C4-2B (cell line): ENCODE results near the gene RHOA.
"Not testable (repeated sequence)": the region's sequence is repeated elsewhere in the genome, so short reads cannot be mapped to it uniquely, and the experiment has no call there.

Experiments
- H3K27ac ChIP-seq: fragments of 450-650 bp; 2 replicates; pipeline ENCODE4 v1.5.1; 2017
- CTCF ChIP-seq: fragments of 450-650 bp; conservative IDR thresholded peaks from 2 replicates; pipeline ENCODE4 v1.5.1; 2017; ENCODE audit warnings: mild to moderate bottlenecking
- ZFX ChIP-seq: fragments of 450-650 bp; IDR thresholded peaks from 2 replicates; pipeline ENCODE4 v1.6.1; 2017

RHOA gene

GRCh38 chr3:49329186-49329585, 82.6 kb downstream of the RHOA start:
- TF ChIP-seq ZFX (no peak), CTCF (no peak)
- H3K27ac ChIP-seq: no peak overlapping the region

- not testable (repeated sequence) for H3K27ac ChIP-seq
Observed at GRCh38 chr3:49328350-49328749, 83.4 kb downstream of the RHOA start.

- H3K27ac ChIP-seq: no peak overlapping the region
- no peak; the same call in 1 of the 2 replicates for TF ChIP-seq CTCF
- TF ChIP-seq ZFX: no peak
Observed at GRCh38 chr3:49327485-49327884, 84.3 kb downstream of the RHOA start.

GRCh38 chr3:49324768-49325167, 87.0 kb downstream of the RHOA start:
- TF ChIP-seq CTCF (no peak), ZFX (no peak)
- no peak overlapping the region for H3K27ac ChIP-seq

GRCh38 chr3:49316696-49317457, 94.9 kb downstream of the RHOA start:
- TF ChIP-seq CTCF (no peak), ZFX (no peak)
- no peak overlapping the region for H3K27ac ChIP-seq

GRCh38 chr3:49313896-49314688, 97.7 kb downstream of the RHOA start:
- H3K27ac ChIP-seq: no peak overlapping the region
- no peak for TF ChIP-seq CTCF
- no peak for TF ChIP-seq ZFX

- TF ChIP-seq CTCF (no peak), ZFX (no peak)
- no peak overlapping the region for H3K27ac ChIP-seq
Observed at GRCh38 chr3:49311283-49311682, 100.5 kb downstream of the RHOA start.
